HepG2 (cell line): ENCODE data around the gene SYNE2.

ENCODE experiments used
- CENPT ChIP-seq: sonication (generic); formaldehyde crosslinking; IDR thresholded peaks from 2 replicates; pipeline ENCODE4 v1.8.0; 2022; ENCODE audit warnings: low read depth, mild to moderate bottlenecking, moderate library complexity, missing genetic modification reagents
- CREM ChIP-seq, 2 experiments: sonication (generic) in 1 of 2; formaldehyde crosslinking in 1 of 2; IDR thresholded peaks; 2 replicates each; pipeline versions ENCODE4 v1.4.0 to v1.6.1; 2016 to 2020; ENCODE audit warnings: antibody characterized with exemption in 1 of 2, mild to moderate bottlenecking in 1 of 2, missing genetic modification reagents in 1 of 2
- CTCF ChIP-seq: sonication (generic); formaldehyde crosslinking; IDR thresholded peaks from 2 replicates; pipeline ENCODE4 v1.5.0; 2020; ENCODE audit warnings: mild to moderate bottlenecking, missing genetic modification reagents, moderate library complexity
- EZH2 ChIP-seq: conservative IDR thresholded peaks from 2 replicates; pipeline ENCODE4 v1.6.1; 2012; ENCODE audit warnings: mild to moderate bottlenecking, low read depth, low read length, moderate library complexity
- MAFG ChIP-seq: sonication (generic); formaldehyde crosslinking; IDR thresholded peaks from 2 replicates; pipeline ENCODE4 v1.5.1; 2020; ENCODE audit warnings: mild to moderate bottlenecking, missing genetic modification reagents
- MAX ChIP-seq: IDR thresholded peaks from 2 replicates; pipeline ENCODE4 v1.6.1; 2012; ENCODE audit warnings: inconsistent platforms
- MYNN ChIP-seq: sonication (generic); formaldehyde crosslinking; IDR thresholded peaks from 2 replicates; pipeline ENCODE4 v1.4.0; 2020; ENCODE audit warnings: mild to moderate bottlenecking, low read depth, missing genetic modification reagents
- POLR2AphosphoS5 ChIP-seq: IDR thresholded peaks from 2 replicates; pipeline ENCODE4 v1.6.1; 2012; ENCODE audit warnings: low read depth, low read length
- RFX5 ChIP-seq: IDR thresholded peaks from 2 replicates; pipeline ENCODE4 v1.6.1; 2011; ENCODE audit warnings: low read depth, low read length, improper control_type of control experiment
- ZNF12 ChIP-seq: sonication (generic); formaldehyde crosslinking; IDR thresholded peaks from 2 replicates; pipeline ENCODE4 v1.5.0; 2020; ENCODE audit warnings: missing genetic modification reagents
- TF ChIP-seq, protein P1 (sequence below): sonication (generic); formaldehyde crosslinking; IDR thresholded peaks from 2 replicates; pipeline ENCODE4 v1.8.0; 2022; ENCODE audit warnings: missing genetic modification reagents, mild to moderate bottlenecking, moderate library complexity, borderline replicate concordance

- TF ChIP-seq, protein P1, sequence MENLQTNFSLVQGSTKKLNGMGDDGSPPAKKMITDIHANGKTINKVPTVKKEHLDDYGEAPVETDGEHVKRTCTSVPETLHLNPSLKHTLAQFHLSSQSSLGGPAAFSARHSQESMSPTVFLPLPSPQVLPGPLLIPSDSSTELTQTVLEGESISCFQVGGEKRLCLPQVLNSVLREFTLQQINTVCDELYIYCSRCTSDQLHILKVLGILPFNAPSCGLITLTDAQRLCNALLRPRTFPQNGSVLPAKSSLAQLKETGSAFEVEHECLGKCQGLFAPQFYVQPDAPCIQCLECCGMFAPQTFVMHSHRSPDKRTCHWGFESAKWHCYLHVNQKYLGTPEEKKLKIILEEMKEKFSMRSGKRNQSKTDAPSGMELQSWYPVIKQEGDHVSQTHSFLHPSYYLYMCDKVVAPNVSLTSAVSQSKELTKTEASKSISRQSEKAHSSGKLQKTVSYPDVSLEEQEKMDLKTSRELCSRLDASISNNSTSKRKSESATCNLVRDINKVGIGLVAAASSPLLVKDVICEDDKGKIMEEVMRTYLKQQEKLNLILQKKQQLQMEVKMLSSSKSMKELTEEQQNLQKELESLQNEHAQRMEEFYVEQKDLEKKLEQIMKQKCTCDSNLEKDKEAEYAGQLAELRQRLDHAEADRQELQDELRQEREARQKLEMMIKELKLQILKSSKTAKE (CRISPR knock-in tag): no peak
- no peak for TF ChIP-seq CENPT (CRISPR knock-in tag)
- TF ChIP-seq EZH2: no peak
- no peak for TF ChIP-seq CTCF (CRISPR knock-in tag)
- TF ChIP-seq CREM (IDR thresholded peaks at IDR 0.05): no peak
- TF ChIP-seq CREM (CRISPR knock-in tag; IDR thresholded peaks at IDR 0.05): no peak
- no peak for TF ChIP-seq RFX5
- no peak for TF ChIP-seq MAX
- TF ChIP-seq ZNF12 (CRISPR knock-in tag): no peak
- TF ChIP-seq POLR2AphosphoS5: no peak
- no peak for TF ChIP-seq MAFG (CRISPR knock-in tag)
- no peak for TF ChIP-seq MYNN (CRISPR knock-in tag)
Observed at GRCh38 chr14:64220466-64220865, 367.7 kb downstream of the SYNE2 start.
